Spleen (tissue), 11 donors: ENCODE results near the gene LAMC3. TPM values are rescaled to one million over a fixed set of nuclear protein-coding genes. Genes with fewer than 3 reads are reported as not detected.
A peak's percentile ranks its signal among the peaks of the same experiment; 100 is the strongest.

Experiments
- DNase-seq: peaks from one replicate; pipeline ENCODE4 v3.0.0-alpha.2; 2020
- H3K27ac ChIP-seq, 8 donors: fragments of 200-600 bp; sonication (generic) in 7 of 8; 1 replicate in 4 of 8; 2 replicates in 4 of 8; pipeline versions ENCODE4 v1.5.0 to v1.8.0; 2016 to 2021; ENCODE audit warnings: inconsistent platforms in 4 of 8, mild to moderate bottlenecking in 4 of 8, moderate library complexity in 1 of 8
- H3K27me3 ChIP-seq, 7 donors: fragments of 200-600 bp; sonication (generic) in 6 of 7; replicated peaks in 1 of 7; 1 replicate in 4 of 7; 2 replicates in 3 of 7; pipeline versions ENCODE4 v1.5.0 to v1.8.0; 2016 to 2021; ENCODE audit warnings: inconsistent platforms in 3 of 7, mild to moderate bottlenecking in 1 of 7
- H3K36me3 ChIP-seq, 6 donors: fragments of 200-600 bp; sonication (generic) in 5 of 6; 1 replicate in 4 of 6; 2 replicates in 2 of 6; pipeline versions ENCODE4 v1.5.0 to v1.8.0; 2016 to 2021; ENCODE audit warnings: inconsistent platforms in 2 of 6
- H3K4me1 ChIP-seq, 6 donors: fragments of 200-600 bp; sonication (generic) in 5 of 6; 1 replicate in 3 of 6; 2 replicates in 3 of 6; pipeline versions ENCODE4 v1.5.0 to v1.8.0; 2016 to 2021; ENCODE audit warnings: inconsistent platforms in 3 of 6
- H3K4me3 ChIP-seq, 8 donors: fragments of 200-600 bp; sonication (generic) in 7 of 8; 1 replicate in 4 of 8; 2 replicates in 4 of 8; pipeline versions ENCODE4 v1.5.0 to v1.8.0; 2016 to 2021; ENCODE audit warnings: inconsistent platforms in 4 of 8, mild to moderate bottlenecking in 4 of 8, moderate library complexity in 2 of 8
- H3K9me3 ChIP-seq, 8 donors: fragments of 200-600 bp; sonication (generic) in 7 of 8; 1 replicate in 4 of 8; 2 replicates in 4 of 8; pipeline versions ENCODE4 v1.5.0 to v1.8.0; 2016 to 2021; ENCODE audit warnings: inconsistent platforms in 4 of 8
- CTCF ChIP-seq, 11 experiments: fragments of 200-600 bp in 7 of 11; fragments of 450-650 bp in 4 of 11; sonication (generic) in 4 of 11; IDR thresholded peaks in 8 of 11; conservative IDR thresholded peaks in 3 of 11; 1 replicate in 7 of 11; 2 replicates in 4 of 11; pipeline versions ENCODE4 v1.4.0 to v1.8.0; 2016 to 2021; ENCODE audit warnings: antibody characterized with exemption in 11 of 11, inconsistent platforms in 4 of 11, mild to moderate bottlenecking in 1 of 11
- POLR2A ChIP-seq, 3 donors: fragments of 450-650 bp; IDR thresholded peaks; one replicate each; pipeline ENCODE4 v1.5.1; 2017; ENCODE audit warnings: antibody characterized with exemption in 3 of 3, mild to moderate bottlenecking in 1 of 3
- POLR2AphosphoS5 ChIP-seq, 3 donors: sonication (generic); formaldehyde crosslinking; IDR thresholded peaks; one replicate each; pipeline ENCODE4 v1.5.1; 2017; ENCODE audit warnings: antibody characterized with exemption in 3 of 3
- WGBS, 5 donors: extraction: QIAGEN DNeasy Blood & Tissue Kit in 3 of 5; methylation state at CpG; one replicate each; pipeline versions ENCODE4 v1.1.5 to v1.1.7; 2013 to 2018; 5-methylcytosine and 5-hydroxymethylcytosine counted together
- intact Hi-C: fragments of 100-400 bp; cut with DNase I; formaldehyde crosslinking; loops from one replicate; pipeline ENCODE4 v1.15.0; 2023; ENCODE audit warnings: low total_unique reads
- polyA plus RNA-seq, 3 donors: library from polyadenylated mRNA; stranded (reverse); fragments of 200-250 nt; gene quantifications; one replicate each; pipeline ENCODE4 v1.2.1, GENCODE V29; 2013
- total RNA-seq, 7 donors: library from RNA; depleted of rRNA in 3 of 7; stranded (reverse); fragments of >200 nt in 3 of 7; fragmentation: NEBNext Ultra II Directional in 4 of 7; extraction: Animal tissue kit (Norgen Biotek cat#: 25700) in 4 of 7; gene quantifications; one replicate each; pipeline versions ENCODE4 v1.1.0 to v1.2.1, GENCODE V29; 2016 to 2021
- donor health status: healthy with polysubstance abuse.
- donor health status: DM: no; HTN: no; CAD: no; lungs with moderate emphysema.
- donor health status: DM: no; HTN: no; CAD: no.
- donor health status: Bipolar disorder and iron deficiency.
- donor health status: healthy.
- donor health status: DM: no; HTN: no; CAD: no.
- donor health status: DM: yes; HTN: yes; CAD: no.

Gene LAMC3
- total and polyA plus RNA-seq, 10 donors: 9.1 to 79.5 (median 34.6) TPM

DNA sequence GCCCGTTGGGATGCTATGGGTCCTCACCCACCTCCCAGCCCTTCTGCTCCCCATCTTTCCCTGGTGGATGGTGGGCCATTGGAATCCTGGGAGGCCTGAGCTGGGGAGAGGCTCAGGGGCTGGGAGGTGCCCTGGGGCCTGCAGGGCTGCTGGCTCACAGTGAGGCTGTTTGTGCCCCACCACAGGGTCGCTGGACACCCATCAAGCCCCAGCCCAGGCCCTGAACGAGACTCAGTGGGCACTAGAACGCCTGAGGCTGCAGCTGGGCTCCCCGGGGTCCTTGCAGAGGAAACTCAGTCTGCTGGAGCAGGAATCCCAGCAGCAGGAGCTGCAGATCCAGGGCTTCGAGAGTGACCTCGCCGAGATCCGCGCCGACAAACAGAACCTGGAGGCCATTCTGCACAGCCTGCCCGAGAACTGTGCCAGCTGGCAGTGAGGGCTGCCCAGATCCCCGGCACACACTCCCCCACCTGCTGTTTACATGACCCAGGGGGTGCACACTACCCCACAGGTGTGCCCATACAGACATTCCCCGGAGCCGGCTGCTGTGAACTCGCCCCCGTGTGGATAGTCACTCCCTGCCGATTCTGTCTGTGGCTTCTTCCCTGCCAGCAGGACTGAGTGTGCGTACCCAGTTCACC is 82.5 kb downstream of the LAMC3 start:
- peaks cover 0 to 34% (median 0%) of the 10 kb centered on the region in 6 donors for H3K36me3 ChIP-seq
- TF ChIP-seq POLR2A (IDR thresholded peaks at IDR 0.05) (no peak), POLR2AphosphoS5 (IDR thresholded peaks at IDR 0.05) (no peak), CTCF (IDR thresholded peaks at IDR 0.05 in 8 of 11, conservative IDR thresholded peaks at IDR 0.05 in 3 of 11) (no peak)
- no peak overlapping the region for H3K27ac ChIP-seq
- no peaks in the 10 kb centered on the region for H3K9me3 ChIP-seq
- 73 to 93% (median 88%) methylated on average over 12 to 19 of the region's 19 CpGs for WGBS, 5 donors
- H3K4me3 ChIP-seq: no peak overlapping the region
- intact Hi-C loops: no loop called here
- H3K27me3 ChIP-seq: peaks cover 2 to 37% (median 12%) of the 10 kb centered on the region in 7 donors
- peaks cover 6 to 52% (median 26%) of the 10 kb centered on the region in 6 donors for H3K4me1 ChIP-seq
- DNase-seq: no peak

GRCh38 chr9:131092030-131092429 is 83.1 kb downstream of the LAMC3 start:
- no peak overlapping the region for H3K27ac ChIP-seq
- 77 to 96% (median 87%) methylated on average over 5 to 6 of the region's 6 CpGs for WGBS, 5 donors
- H3K36me3 ChIP-seq: peaks cover 0 to 29% (median 0%) of the 10 kb centered on the region in 6 donors
- H3K27me3 ChIP-seq: peaks cover 4 to 42% (median 18%) of the 10 kb centered on the region in 7 donors
- TF ChIP-seq POLR2A (IDR thresholded peaks at IDR 0.05) (no peak), CTCF (IDR thresholded peaks at IDR 0.05 in 8 of 11, conservative IDR thresholded peaks at IDR 0.05 in 3 of 11) (no peak), POLR2AphosphoS5 (IDR thresholded peaks at IDR 0.05) (no peak)
- H3K4me1 ChIP-seq: peaks cover 6 to 53% (median 27%) of the 10 kb centered on the region in 6 donors
- no peak overlapping the region for H3K4me3 ChIP-seq
- H3K9me3 ChIP-seq: no peaks in the 10 kb centered on the region
- no peak for DNase-seq
- intact Hi-C loops: no loop called here

DNA sequence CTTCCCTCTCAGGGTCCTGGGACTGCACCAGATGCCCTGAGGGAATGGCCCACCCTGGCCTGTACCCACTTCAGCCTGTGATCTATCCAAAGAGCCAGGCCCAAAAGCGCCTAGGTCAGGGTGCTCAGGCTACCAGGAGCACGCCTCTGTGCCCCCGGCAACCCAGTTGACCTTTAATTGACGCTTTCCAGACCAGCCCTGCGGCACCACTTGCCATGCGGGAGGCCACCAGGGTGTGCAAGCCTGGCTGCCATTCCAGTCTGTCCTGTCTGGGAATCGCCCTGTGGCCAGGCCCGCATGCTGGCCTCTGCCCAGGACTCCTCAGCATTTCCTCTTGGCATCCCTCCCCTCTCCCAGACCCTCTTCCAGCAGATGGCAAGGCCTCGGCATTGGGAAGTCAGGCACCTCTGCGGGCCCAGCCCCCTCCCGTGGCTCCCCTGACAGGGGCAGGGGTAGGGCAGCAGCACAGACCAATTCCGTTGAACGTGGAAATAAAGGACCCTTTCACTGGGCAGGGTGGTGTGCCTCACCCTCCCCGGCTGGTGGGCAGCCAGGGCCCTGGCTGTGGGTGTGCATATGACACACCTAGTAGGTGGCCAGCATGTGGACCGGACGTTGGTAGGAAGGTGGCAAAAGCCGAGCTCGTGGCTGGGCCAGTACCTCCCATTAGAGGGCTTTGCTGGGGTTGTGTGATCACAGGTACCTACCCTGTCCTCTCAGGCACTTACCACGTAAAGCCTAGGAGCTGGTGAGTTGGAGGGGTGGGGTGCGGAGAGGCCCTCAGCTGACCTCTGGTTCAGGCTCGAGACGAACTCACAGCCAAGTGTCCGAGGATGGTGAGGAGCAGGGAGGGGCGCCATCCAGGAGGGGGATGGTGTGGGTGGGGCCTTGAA is 83.8 kb downstream of the LAMC3 start:
- no peak for DNase-seq
- Histone ChIP-seq H3K36me3 (peaks cover 0 to 22% (median 0%) of the 10 kb centered on the region in 6 donors), H3K4me3 (no peak overlapping the region), H3K27me3 (peaks cover 4 to 50% (median 20%) of the 10 kb centered on the region in 7 donors), H3K9me3 (no peaks in the 10 kb centered on the region), H3K4me1 (peaks cover 6 to 54% (median 27%) of the 10 kb centered on the region in 6 donors), H3K27ac (no peak overlapping the region)
- TF ChIP-seq CTCF (IDR thresholded peaks at IDR 0.05 in 8 of 11, conservative IDR thresholded peaks at IDR 0.05 in 3 of 11) (no peak), POLR2A (IDR thresholded peaks at IDR 0.05) (no peak), POLR2AphosphoS5 (IDR thresholded peaks at IDR 0.05) (peak in 2 of 3 donors; percentile 13 to 16)
- intact Hi-C loops: no loop called here
- WGBS, 5 donors: 73 to 84% (median 80%) methylated on average over 19 to 24 of the region's 24 CpGs

- TF ChIP-seq POLR2A (IDR thresholded peaks at IDR 0.05) (no peak), POLR2AphosphoS5 (IDR thresholded peaks at IDR 0.05) (no peak), CTCF (IDR thresholded peaks at IDR 0.05 in 8 of 11, conservative IDR thresholded peaks at IDR 0.05 in 3 of 11) (no peak)
These were observed 85.0 kb downstream of the LAMC3 start for GRCh38 chr9:131094015-131094414.

More at GRCh38 chr9:131094015-131094414, 85.0 kb downstream of the LAMC3 start:
- Histone ChIP-seq H3K27ac (no peak overlapping the region), H3K4me1 (peaks cover 6 to 66% (median 31%) of the 10 kb centered on the region in 6 donors), H3K27me3 (peaks cover 4 to 59% (median 20%) of the 10 kb centered on the region in 7 donors), H3K9me3 (no peaks in the 10 kb centered on the region), H3K36me3 (peaks cover 0 to 25% (median 0%) of the 10 kb centered on the region in 6 donors), H3K4me3 (no peak overlapping the region)
- 82 to 87% (median 86%) methylated on average over 5 of the region's 5 CpGs for WGBS, 5 donors
- DNase-seq: no peak
- intact Hi-C loops: no loop called here
